Activated naive CD8-positive, alpha-beta T cell (primary cell): ENCODE measurements around the gene KRTAP10-10.
"Not testable (repeated sequence)": the region's sequence is repeated elsewhere in the genome, so short reads cannot be mapped to it uniquely, and the experiment has no call there.

Source experiments
- H3K27ac Mint-ChIP-seq: one replicate; pipeline ENCODE4 v1.8.0; 2021; ENCODE audit warnings: mixed read lengths
- H3K27me3 Mint-ChIP-seq: one replicate; pipeline ENCODE4 v1.8.0; 2021; ENCODE audit warnings: mixed read lengths
- H3K36me3 Mint-ChIP-seq: one replicate; pipeline ENCODE4 v1.8.0; 2021; ENCODE audit warnings: mixed read lengths
- H3K4me1 Mint-ChIP-seq: one replicate; pipeline ENCODE4 v1.8.0; 2021; ENCODE audit warnings: low read depth, mixed read lengths
- H3K4me3 Mint-ChIP-seq: one replicate; pipeline ENCODE4 v1.8.0; 2021; ENCODE audit warnings: mild to moderate bottlenecking, mixed read lengths
- H3K9me3 Mint-ChIP-seq: one replicate; pipeline ENCODE4 v1.8.0; 2021; ENCODE audit warnings: low read depth, mixed read lengths

KRTAP10-10 gene

GRCh38 chr21:44648557-44649311 is 11.6 kb downstream of the KRTAP10-10 start:
- Mint-ChIP-seq H3K36me3 (peaks cover 6% of the 10 kb centered on the region), H3K9me3 (peaks cover 12% of the 10 kb centered on the region), H3K27me3 (no peaks in the 10 kb centered on the region), H3K27ac (no peak overlapping the region), H3K4me3 (no peak overlapping the region), H3K4me1 (peaks cover 19% of the 10 kb centered on the region)

- no peak overlapping the region for H3K4me3 Mint-ChIP-seq
- peaks cover 5% of the 10 kb centered on the region for H3K36me3 Mint-ChIP-seq
- peaks cover 5% of the 10 kb centered on the region for H3K9me3 Mint-ChIP-seq
- peaks cover 27% of the 10 kb centered on the region for H3K4me1 Mint-ChIP-seq
- H3K27ac Mint-ChIP-seq, result no peak overlapping the region
- no peaks in the 10 kb centered on the region for H3K27me3 Mint-ChIP-seq
These were observed 12.5 kb downstream of the KRTAP10-10 start for GRCh38 chr21:44649521-44650100.

- Mint-ChIP-seq H3K4me3 (no peak overlapping the region), H3K36me3 (no peaks in the 10 kb centered on the region), H3K27me3 (no peaks in the 10 kb centered on the region), H3K27ac (no peak overlapping the region), H3K9me3 (no peaks in the 10 kb centered on the region), H3K4me1 (peaks cover 33% of the 10 kb centered on the region)
These were observed 13.3 kb downstream of the KRTAP10-10 start for GRCh38 chr21:44650265-44650972.

GRCh38 chr21:44650973-44651675 is 14.0 kb downstream of the KRTAP10-10 start:
- peaks cover under 1% of the 10 kb centered on the region for H3K9me3 Mint-ChIP-seq
- H3K36me3 Mint-ChIP-seq, result peaks cover under 1% of the 10 kb centered on the region
- peaks cover 40% of the 10 kb centered on the region for H3K4me1 Mint-ChIP-seq
- H3K27ac Mint-ChIP-seq, result no peak overlapping the region
- H3K27me3 Mint-ChIP-seq, result no peaks in the 10 kb centered on the region
- no peak overlapping the region for H3K4me3 Mint-ChIP-seq

- Mint-ChIP-seq H3K27ac (peak overlapping the region; percentile 69), H3K4me3 (no peak overlapping the region), H3K4me1 (peaks cover 52% of the 10 kb centered on the region)
These were observed 16.0 kb downstream of the KRTAP10-10 start for GRCh38 chr21:44653123-44653522.

GRCh38 chr21:44653656-44654575 is 16.8 kb downstream of the KRTAP10-10 start:
- Mint-ChIP-seq H3K9me3 (peaks cover 6% of the 10 kb centered on the region), H3K27ac (peak overlapping the region; percentile 69), H3K4me1 (peaks cover 60% of the 10 kb centered on the region), H3K4me3 (peak overlapping the region; percentile 22), H3K36me3 (peaks cover 9% of the 10 kb centered on the region), H3K27me3 (no peaks in the 10 kb centered on the region)

More at GRCh38 chr21:44653123-44653522, 16.0 kb downstream of the KRTAP10-10 start:
- Mint-ChIP-seq H3K9me3 (peaks cover 6% of the 10 kb centered on the region), H3K27me3 (no peaks in the 10 kb centered on the region), H3K36me3 (peaks cover 9% of the 10 kb centered on the region)

GRCh38 chr21:44654576-44655175 is 17.5 kb downstream of the KRTAP10-10 start, which contains the start of gene KRTAP12-4:
KRTAP12-4 (minus strand) TSS chr21:44654659; CDS start chr21:44654614, 45 bp downstream.
- peaks cover 9% of the 10 kb centered on the region for H3K36me3 Mint-ChIP-seq
- H3K4me3 Mint-ChIP-seq, result peak within 1 kb of the TSS; percentile 57
- peaks cover 6% of the 10 kb centered on the region for H3K9me3 Mint-ChIP-seq
- H3K4me1 Mint-ChIP-seq, result peaks cover 68% of the 10 kb centered on the region
- H3K27ac Mint-ChIP-seq, result peak within 1 kb of the TSS; percentile 69
- H3K27me3 Mint-ChIP-seq, result no peaks in the 10 kb centered on the region

GRCh38 chr21:44656868-44657267 is 19.7 kb downstream of the KRTAP10-10 start:
- peaks cover 6% of the 10 kb centered on the region for H3K9me3 Mint-ChIP-seq
- H3K36me3 Mint-ChIP-seq, result peaks cover 9% of the 10 kb centered on the region
- peaks cover 73% of the 10 kb centered on the region for H3K4me1 Mint-ChIP-seq
- peak overlapping the region; percentile 68 for H3K4me3 Mint-ChIP-seq
- H3K27me3 Mint-ChIP-seq, result no peaks in the 10 kb centered on the region
- H3K27ac Mint-ChIP-seq, result peak overlapping the region; percentile 88

GRCh38 chr21:44657635-44658540 is 20.7 kb downstream of the KRTAP10-10 start, which contains the start of gene KRTAP12-3:
KRTAP12-3 (plus strand) TSS chr21:44657932; CDS start chr21:44657980, 48 bp downstream.
- Mint-ChIP-seq H3K27ac (peak within 1 kb of the TSS; percentile 88), H3K9me3 (peaks cover 6% of the 10 kb centered on the region), H3K4me3 (peak within 1 kb of the TSS; percentile 68), H3K27me3 (no peaks in the 10 kb centered on the region), H3K4me1 (peaks cover 73% of the 10 kb centered on the region), H3K36me3 (peaks cover 9% of the 10 kb centered on the region)

GRCh38 chr21:44658541-44658910 is 21.4 kb downstream of the KRTAP10-10 start:
- Mint-ChIP-seq H3K4me1 (peaks cover 68% of the 10 kb centered on the region), H3K4me3 (peak overlapping the region; percentile 68), H3K27me3 (no peaks in the 10 kb centered on the region), H3K36me3 (peaks cover 9% of the 10 kb centered on the region), H3K27ac (peak overlapping the region; percentile 88), H3K9me3 (peaks cover 6% of the 10 kb centered on the region)

- Mint-ChIP-seq H3K36me3 (peaks cover 9% of the 10 kb centered on the region), H3K27me3 (no peaks in the 10 kb centered on the region), H3K4me1 (peaks cover 62% of the 10 kb centered on the region), H3K27ac (peak overlapping the region; percentile 88), H3K4me3 (peak overlapping the region; percentile 68), H3K9me3 (peaks cover 6% of the 10 kb centered on the region)
These were observed 21.9 kb downstream of the KRTAP10-10 start for GRCh38 chr21:44658913-44659595.

- H3K4me1 Mint-ChIP-seq, result peaks cover 38% of the 10 kb centered on the region
- not testable (repeated sequence) for H3K36me3 Mint-ChIP-seq, H3K4me3 Mint-ChIP-seq, H3K27me3 Mint-ChIP-seq, H3K27ac Mint-ChIP-seq, H3K9me3 Mint-ChIP-seq
These were observed 24.4 kb downstream of the KRTAP10-10 start for GRCh38 chr21:44661567-44661966.
